GM12891 (cell line): ENCODE data around the gene BRCA2.

Experiments used
- DNase-seq: peaks from one replicate; pipeline ENCODE4 v3.0.0; 2011; ENCODE audit warnings: low spot score; ENCODE audit not compliant: insufficient read length
- FAIRE-seq: peaks from 2 replicates; lab custom pipeline; 2011; peaks lifted over from hg19 to GRCh38; lab: Jason Lieb, UNC
- PAX5 ChIP-seq: IDR thresholded peaks from 2 replicates; pipeline ENCODE4 v1.6.1; 2011; ENCODE audit warnings: low read length, moderate library complexity, mild to moderate bottlenecking; ENCODE audit not compliant: insufficient read depth, severe bottlenecking
- POLR2A ChIP-seq: IDR thresholded peaks from 2 replicates; pipeline ENCODE4 v1.6.1; 2011; ENCODE audit warnings: low read depth, low read length, control low read depth
- POLR2AphosphoS5 ChIP-seq: IDR thresholded peaks from 2 replicates; pipeline ENCODE4 v1.6.1; 2011; ENCODE audit warnings: low read depth, low read length, control low read depth
- POU2F2 ChIP-seq: IDR thresholded peaks from 2 replicates; pipeline ENCODE4 v1.6.1; 2011; ENCODE audit warnings: low read depth, mild to moderate bottlenecking, control low read depth, low read length, moderate library complexity
- SPI1 ChIP-seq: IDR thresholded peaks from 2 replicates; pipeline ENCODE4 v1.6.1; 2011; ENCODE audit warnings: low read depth, low read length, control low read depth
- TAF1 ChIP-seq: IDR thresholded peaks from 2 replicates; pipeline ENCODE4 v1.6.1; 2011; ENCODE audit warnings: low read depth, low read length, control low read depth

Gene BRCA2

GRCh38 chr13:32443111-32443510 is 127.8 kb downstream of the BRCA2 start:
- no peak for TF ChIP-seq POU2F2
- TF ChIP-seq SPI1: no peak
- TF ChIP-seq TAF1: no peak
- no peak for TF ChIP-seq POLR2A
- TF ChIP-seq POLR2AphosphoS5: no peak
- TF ChIP-seq PAX5: no peak
- no peak for DNase-seq
- FAIRE-seq: peak; percentile 91

- no peak for FAIRE-seq
These were observed 130.2 kb downstream of the BRCA2 start for GRCh38 chr13:32445461-32445860.

GRCh38 chr13:32446220-32446619 is 130.9 kb downstream of the BRCA2 start:
- DNase-seq: no peak

More at GRCh38 chr13:32445461-32445860, 130.2 kb downstream of the BRCA2 start:
- DNase-seq: no peak
- TF ChIP-seq POLR2A (no peak), SPI1 (no peak), POU2F2 (no peak), POLR2AphosphoS5 (no peak), PAX5 (no peak), TAF1 (no peak)

GRCh38 chr13:32446773-32447465 is 131.6 kb downstream of the BRCA2 start:
- DNase-seq: no peak
- FAIRE-seq: no peak

More at GRCh38 chr13:32446220-32446619, 130.9 kb downstream of the BRCA2 start:
- no peak for FAIRE-seq
- TF ChIP-seq PAX5: no peak
- TF ChIP-seq POU2F2: no peak
- TF ChIP-seq POLR2AphosphoS5: no peak
- no peak for TF ChIP-seq TAF1
- TF ChIP-seq POLR2A: no peak
- TF ChIP-seq SPI1: no peak

GRCh38 chr13:32447894-32448623 is 132.8 kb downstream of the BRCA2 start:
- no peak for TF ChIP-seq TAF1
- no peak for TF ChIP-seq SPI1
- TF ChIP-seq POLR2A: no peak
- no peak for TF ChIP-seq PAX5
- no peak for TF ChIP-seq POU2F2
- TF ChIP-seq POLR2AphosphoS5: no peak
- FAIRE-seq (no peak), DNase-seq (no peak)

More at GRCh38 chr13:32446773-32447465, 131.6 kb downstream of the BRCA2 start:
- TF ChIP-seq SPI1 (peak; percentile 62), TAF1 (no peak)

GRCh38 chr13:32448972-32449371 is 133.7 kb downstream of the BRCA2 start:
- no peak for FAIRE-seq
- no peak for DNase-seq
- TF ChIP-seq POLR2AphosphoS5: no peak
- TF ChIP-seq POU2F2: no peak
- TF ChIP-seq POLR2A: no peak
- no peak for TF ChIP-seq SPI1
- TF ChIP-seq TAF1: no peak
- no peak for TF ChIP-seq PAX5
